Measurements from ENCODE around the gene IRX3.

GRCh38 chr16:54309341-54309740 lies 22.8 kb upstream of the IRX3 start:
- TF ChIP-seq CTCF (conservative IDR thresholded peaks at IDR 0.05; ENCODE audit: low read depth in 2 of 2): no peak
- TF ChIP-seq POLR2AphosphoS5 (IDR thresholded peaks at IDR 0.05; ENCODE audit: low read depth): no peak
- no peak for TF ChIP-seq EZH2phosphoT487 (IDR thresholded peaks at IDR 0.05; ENCODE audit: unreplicated experiment)
- TF ChIP-seq CREB1 (CRISPR knock-in tag; IDR thresholded peaks at IDR 0.05; ENCODE audit: low read depth): no peak
- TF ChIP-seq REST (IDR thresholded peaks at IDR 0.05; ENCODE audit: unreplicated experiment): no peak
- no peak for TF ChIP-seq ZNF114 (CRISPR knock-in tag; IDR thresholded peaks at IDR 0.05)
- no peak for TF ChIP-seq EZH2 (IDR thresholded peaks at IDR 0.05; ENCODE audit: low read depth, unreplicated experiment)
- TF ChIP-seq ETS1 (IDR thresholded peaks at IDR 0.05): no peak
- no peak for TF ChIP-seq ZNF462 (CRISPR knock-in tag; IDR thresholded peaks at IDR 0.05)
- TF ChIP-seq JUNB (IDR thresholded peaks at IDR 0.05; ENCODE audit: unreplicated experiment): no peak
- no peak for TF ChIP-seq STAT1 (IDR thresholded peaks at IDR 0.05; ENCODE audit: unreplicated experiment)

Measured in GM23338 (cell line).